ENCODE results near the gene ZNF117.
"Not testable (repeated sequence)": the region's sequence is repeated elsewhere in the genome, so short reads cannot be mapped to it uniquely, and the experiment has no call there.

Gene ZNF117

GRCh38 chr7:64990936-64991335 lies at the start of gene ZNF117:
ZNF117 (minus strand) TSS chr7:64991036.
- no peak within 1 kb of the TSS for H3K4me3 ChIP-seq (ENCODE audit: control insufficient read depth, low read depth, low read length)
- DNase-seq (ENCODE audit: low read depth): no peak
- no peak for TF ChIP-seq CTCF (conservative IDR thresholded peaks at IDR 0.05; ENCODE audit: control insufficient read depth, insufficient read depth, low read depth, low read length)

GRCh38 chr7:65038767-65039166 lies 47.9 kb upstream of the ZNF117 start:
- DNase-seq (ENCODE audit: low read depth): peak; percentile 10
- peak overlapping the region; percentile 66 for H3K4me3 ChIP-seq (ENCODE audit: control insufficient read depth, low read depth, low read length)

- DNase-seq (ENCODE audit: low read depth): peak; percentile 84
- no peak for TF ChIP-seq CTCF (conservative IDR thresholded peaks at IDR 0.05; ENCODE audit: control insufficient read depth, insufficient read depth, low read depth, low read length)
- peak overlapping the region; percentile 66 for H3K4me3 ChIP-seq (ENCODE audit: control insufficient read depth, low read depth, low read length)
These were observed 47.2 kb upstream of the ZNF117 start for GRCh38 chr7:65037740-65038688.

GRCh38 chr7:65036526-65036925 lies 45.7 kb upstream of the ZNF117 start:
- H3K4me3 ChIP-seq (ENCODE audit: control insufficient read depth, low read depth, low read length): not testable (repeated sequence)
- peak; percentile 26 for DNase-seq (ENCODE audit: low read depth)

GRCh38 chr7:65035469-65035868 lies 44.6 kb upstream of the ZNF117 start:
- DNase-seq (ENCODE audit: low read depth); H3K4me3 ChIP-seq (ENCODE audit: control insufficient read depth, low read depth, low read length): not testable (repeated sequence)

- not testable (repeated sequence) for H3K4me3 ChIP-seq (ENCODE audit: control insufficient read depth, low read depth, low read length)
- peak; percentile 83 for DNase-seq (ENCODE audit: low read depth)
These were observed 43.4 kb upstream of the ZNF117 start for GRCh38 chr7:65034120-65034782.

GRCh38 chr7:65033391-65033790 lies 42.6 kb upstream of the ZNF117 start:
- not testable (repeated sequence) for H3K4me3 ChIP-seq (ENCODE audit: control insufficient read depth, low read depth, low read length)

GRCh38 chr7:65025023-65025422 lies 34.2 kb upstream of the ZNF117 start:
- DNase-seq (ENCODE audit: low read depth); H3K4me3 ChIP-seq (ENCODE audit: control insufficient read depth, low read depth, low read length): not testable (repeated sequence)

More at GRCh38 chr7:65033391-65033790, 42.6 kb upstream of the ZNF117 start:
- DNase-seq (ENCODE audit: low read depth): not testable (repeated sequence)

- DNase-seq (ENCODE audit: low read depth): peak; percentile 25
- not testable (repeated sequence) for H3K4me3 ChIP-seq (ENCODE audit: control insufficient read depth, low read depth, low read length)
These were observed 30.1 kb upstream of the ZNF117 start for GRCh38 chr7:65020978-65021377.

GRCh38 chr7:65009881-65010280 lies 19.0 kb upstream of the ZNF117 start:
- DNase-seq (ENCODE audit: low read depth); H3K4me3 ChIP-seq (ENCODE audit: control insufficient read depth, low read depth, low read length): not testable (repeated sequence)

- not testable (repeated sequence) for H3K4me3 ChIP-seq (ENCODE audit: control insufficient read depth, low read depth, low read length); DNase-seq (ENCODE audit: low read depth)
These were observed 18.6 kb upstream of the ZNF117 start for GRCh38 chr7:65009394-65009793.

GRCh38 chr7:65007036-65007435 lies 16.2 kb upstream of the ZNF117 start:
- H3K4me3 ChIP-seq (ENCODE audit: control insufficient read depth, low read depth, low read length); DNase-seq (ENCODE audit: low read depth): not testable (repeated sequence)
